NCI-H2081 treated with DMSO at 0.1 percent for 48 hours (cell line): ENCODE results near the gene PAH.

Experiments
- DNase-seq: peaks from one replicate; lab custom pipeline; 2025; lab: John Stamatoyannopoulos, UW

Gene PAH

DNA sequence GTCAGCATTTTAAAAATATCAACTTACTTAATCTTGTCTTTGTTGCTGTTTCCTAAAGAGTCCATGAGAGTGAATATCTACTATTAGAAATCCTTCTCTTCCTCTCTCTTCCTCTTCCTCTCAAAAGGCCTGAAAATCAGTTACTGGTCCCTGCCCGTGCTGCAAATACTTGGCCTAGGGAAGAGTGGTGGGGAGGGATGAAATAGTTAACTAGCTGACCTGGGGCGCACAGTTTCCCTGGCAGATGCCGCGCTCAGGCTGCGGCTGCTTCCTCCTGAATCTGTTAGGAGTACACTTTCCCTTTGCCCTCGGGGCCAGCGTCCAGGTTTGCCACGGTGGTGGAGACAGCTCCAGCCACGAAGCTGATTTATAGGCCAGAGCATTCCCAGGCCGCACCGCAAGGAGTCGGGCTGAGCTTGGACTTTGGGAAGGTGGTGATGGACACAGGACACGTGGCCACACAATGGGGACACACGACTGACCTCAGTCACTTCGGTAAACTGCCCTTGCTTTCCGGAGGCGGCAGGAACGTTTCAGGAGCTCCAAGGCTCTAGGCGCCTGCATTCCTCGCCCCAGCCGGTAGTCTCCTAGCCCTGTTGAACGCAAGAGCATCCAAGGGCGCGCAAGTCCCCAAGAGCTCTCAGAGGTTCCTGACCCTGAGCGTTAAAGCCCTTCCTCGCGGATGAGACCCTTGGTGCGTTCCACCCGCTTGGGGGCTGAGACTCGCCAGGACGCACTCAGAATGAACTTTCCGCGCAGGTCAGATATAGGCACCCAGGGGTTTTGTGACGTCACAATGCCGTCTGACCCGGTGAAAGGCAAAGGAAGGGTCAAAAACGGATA is 33.3 kb upstream of the PAH start:
- peak; percentile 50 for DNase-seq

DNA sequence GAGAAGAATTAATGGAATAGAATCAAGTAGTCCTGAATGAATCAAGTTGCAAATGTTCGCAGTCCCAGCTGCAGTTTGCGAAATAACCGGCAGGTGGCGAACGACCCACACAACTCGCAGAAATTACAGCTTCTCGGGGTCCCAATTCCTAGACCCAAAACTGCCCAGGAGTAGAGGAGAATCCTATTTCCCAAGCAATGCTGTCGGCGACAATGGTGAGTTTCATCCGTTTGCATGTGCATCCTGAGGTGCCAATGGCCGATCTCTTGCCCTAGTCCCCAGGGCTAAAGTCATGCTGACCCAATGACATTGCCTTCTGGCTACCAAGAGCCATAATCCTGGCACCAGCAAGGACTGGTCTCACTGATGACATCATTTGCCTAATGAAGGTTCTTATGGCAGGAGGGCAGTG is 31.9 kb upstream of the PAH start:
- no peak for DNase-seq

DNA sequence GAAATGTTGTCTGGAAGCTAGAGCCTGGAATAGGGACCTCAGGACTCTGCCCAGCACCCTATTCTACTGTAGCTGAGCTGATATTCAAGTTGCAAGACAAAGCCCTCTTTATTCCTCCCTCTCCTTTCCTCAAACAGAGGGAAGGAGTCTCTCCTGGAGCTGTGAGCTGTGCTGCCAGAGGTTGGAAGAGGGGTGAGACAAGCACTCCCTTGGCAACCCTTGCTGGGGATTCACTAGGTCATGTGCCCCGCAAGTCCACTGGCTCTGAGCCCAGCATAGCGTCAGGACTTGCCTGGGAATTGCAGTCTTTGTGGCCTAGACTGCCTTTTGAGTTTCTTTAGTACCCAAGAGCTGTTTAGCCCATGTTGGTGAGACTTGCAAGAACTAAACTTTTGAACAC is 29.0 kb upstream of the PAH start:
- no peak for DNase-seq

DNA sequence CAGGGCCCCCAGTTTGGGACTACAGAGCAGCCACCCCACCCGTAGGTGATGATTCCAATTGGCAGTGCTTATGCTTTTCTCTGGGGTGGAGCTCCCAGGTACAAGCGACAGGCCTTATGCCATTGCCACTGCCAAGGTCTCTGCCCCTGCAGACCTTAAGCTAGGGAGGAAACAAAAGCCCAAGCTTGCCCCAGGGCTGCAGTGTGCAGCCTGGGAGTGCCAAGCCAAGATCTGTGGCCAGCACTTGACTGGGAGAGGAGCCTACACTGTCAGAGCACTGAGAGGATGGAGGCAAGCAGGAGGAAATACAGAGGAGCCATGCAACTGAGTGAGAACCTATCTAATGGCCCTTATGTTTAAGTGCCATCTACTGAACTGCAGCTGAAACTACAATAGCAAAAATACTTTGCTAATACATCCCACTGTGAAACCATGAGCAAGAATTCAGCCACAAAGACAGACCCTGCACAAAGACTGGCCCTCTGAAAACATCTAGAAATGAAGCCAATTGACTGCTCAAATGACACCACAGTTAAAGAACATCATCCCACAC is 22.7 kb upstream of the PAH start:
- no peak for DNase-seq

DNA sequence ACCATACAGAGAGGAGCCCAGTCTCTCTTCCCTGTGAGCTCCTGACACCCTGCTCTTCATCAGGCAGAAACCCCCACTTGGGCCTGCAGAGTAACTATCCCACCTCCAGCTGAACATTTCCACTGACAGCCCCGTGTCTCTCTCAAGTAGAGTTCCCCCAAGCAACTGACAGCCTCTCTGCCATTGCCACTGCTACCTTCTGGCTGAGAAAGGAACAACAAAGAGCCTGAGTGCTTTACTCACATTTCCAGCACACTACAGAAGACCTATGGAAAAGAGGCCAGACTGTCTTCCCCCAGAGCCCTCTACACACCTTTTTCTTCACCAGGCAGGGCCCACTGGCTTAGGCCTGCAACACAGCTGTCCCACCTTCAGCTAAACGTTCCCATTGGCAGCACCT is 22.0 kb upstream of the PAH start:
- DNase-seq = no peak

DNA sequence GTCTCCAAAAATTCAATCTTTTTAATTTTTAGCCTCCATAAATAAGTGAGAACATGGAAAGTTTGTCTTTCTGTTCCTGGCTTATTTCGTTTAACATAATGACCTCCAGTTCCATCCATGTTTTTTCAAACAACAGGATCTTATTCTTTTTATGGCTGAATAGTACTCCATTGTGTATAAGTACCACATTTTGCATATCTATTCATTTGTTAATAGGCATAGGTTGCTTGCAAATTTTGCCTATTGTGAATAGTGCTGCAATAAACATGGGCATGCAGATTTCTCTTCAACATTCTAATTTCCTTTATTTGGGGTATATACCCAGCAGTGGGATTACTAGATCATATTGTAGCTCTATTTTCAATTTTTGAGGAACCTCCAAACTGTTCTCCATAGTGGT is 16.1 kb upstream of the PAH start:
- DNase-seq = no peak

DNA sequence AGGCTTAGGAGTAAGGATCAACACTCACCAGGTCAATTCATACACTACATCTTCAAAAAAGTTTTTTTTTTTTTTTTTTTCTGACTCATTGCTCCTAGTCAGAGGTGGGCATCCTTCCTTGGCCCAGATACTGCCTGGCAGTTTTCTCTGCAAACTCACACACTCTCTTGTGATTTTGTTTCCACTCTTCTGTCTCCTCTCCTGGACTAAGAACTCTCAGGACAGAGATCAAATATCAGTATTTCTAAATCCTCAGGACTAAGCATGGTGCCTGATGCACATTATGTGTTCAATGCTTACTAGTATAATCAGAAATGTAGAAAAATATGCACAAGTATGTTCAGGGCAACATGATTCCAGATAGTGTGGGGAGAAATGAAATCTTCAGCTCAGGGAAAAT is 10.2 kb upstream of the PAH start:
- no peak for DNase-seq

DNA sequence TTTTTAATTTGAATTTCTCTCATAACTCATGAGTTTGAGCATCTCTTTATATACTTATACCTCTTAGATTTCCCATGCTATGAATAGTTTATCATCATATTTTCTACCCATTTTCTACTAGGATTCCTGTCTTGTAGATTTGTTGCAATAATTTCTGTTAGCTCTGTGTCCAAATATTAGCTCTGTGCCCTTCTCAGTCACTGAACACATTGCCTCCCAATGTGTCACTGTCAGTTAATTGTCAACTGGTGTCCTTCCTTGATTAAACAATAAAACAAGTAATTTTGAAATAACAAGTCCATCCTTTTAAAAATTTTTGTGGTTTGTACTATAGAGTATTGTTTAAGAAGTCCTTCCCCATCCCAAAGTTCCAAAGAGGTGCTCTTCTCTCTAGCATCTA is 4.2 kb upstream of the PAH start:
- no peak for DNase-seq

DNA sequence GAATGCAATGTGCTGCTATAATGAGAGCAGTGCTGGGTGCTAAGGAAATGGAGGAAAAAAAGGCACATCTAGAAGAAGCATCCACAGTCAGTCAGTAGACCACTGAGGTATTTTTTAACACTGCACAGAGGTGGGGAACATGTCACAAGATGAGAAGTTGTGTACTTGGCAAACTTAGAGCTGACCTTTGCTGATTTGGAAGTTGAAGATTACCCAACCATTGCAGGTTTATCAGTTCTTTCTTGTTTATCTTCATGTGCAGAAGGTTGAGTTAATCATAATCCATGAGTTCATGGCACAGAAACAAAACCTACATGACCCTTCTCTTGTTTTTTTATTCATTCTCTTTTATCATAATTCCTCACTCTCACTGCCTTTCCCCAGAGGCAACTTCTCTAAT is 3.2 kb upstream of the PAH start:
- DNase-seq = no peak

DNA sequence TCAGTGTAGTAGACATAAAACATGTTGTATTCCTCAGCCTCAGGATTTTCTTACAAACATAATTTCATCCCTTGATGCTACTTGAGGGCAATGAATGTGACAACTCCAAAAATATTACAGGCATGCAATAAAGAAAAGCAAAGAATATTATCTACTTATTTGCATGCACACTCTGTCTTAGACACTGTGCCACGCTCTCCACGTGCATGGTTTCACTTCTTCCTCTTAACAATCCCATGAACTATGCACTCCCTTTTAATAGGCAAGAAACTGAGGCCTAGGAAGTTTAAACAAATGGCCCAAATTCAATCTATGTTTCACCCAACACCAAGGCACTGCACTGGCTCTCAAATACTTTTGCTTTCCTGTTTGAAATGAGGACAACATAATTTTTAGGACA is 1.8 kb upstream of the PAH start:
- no peak for DNase-seq

DNA sequence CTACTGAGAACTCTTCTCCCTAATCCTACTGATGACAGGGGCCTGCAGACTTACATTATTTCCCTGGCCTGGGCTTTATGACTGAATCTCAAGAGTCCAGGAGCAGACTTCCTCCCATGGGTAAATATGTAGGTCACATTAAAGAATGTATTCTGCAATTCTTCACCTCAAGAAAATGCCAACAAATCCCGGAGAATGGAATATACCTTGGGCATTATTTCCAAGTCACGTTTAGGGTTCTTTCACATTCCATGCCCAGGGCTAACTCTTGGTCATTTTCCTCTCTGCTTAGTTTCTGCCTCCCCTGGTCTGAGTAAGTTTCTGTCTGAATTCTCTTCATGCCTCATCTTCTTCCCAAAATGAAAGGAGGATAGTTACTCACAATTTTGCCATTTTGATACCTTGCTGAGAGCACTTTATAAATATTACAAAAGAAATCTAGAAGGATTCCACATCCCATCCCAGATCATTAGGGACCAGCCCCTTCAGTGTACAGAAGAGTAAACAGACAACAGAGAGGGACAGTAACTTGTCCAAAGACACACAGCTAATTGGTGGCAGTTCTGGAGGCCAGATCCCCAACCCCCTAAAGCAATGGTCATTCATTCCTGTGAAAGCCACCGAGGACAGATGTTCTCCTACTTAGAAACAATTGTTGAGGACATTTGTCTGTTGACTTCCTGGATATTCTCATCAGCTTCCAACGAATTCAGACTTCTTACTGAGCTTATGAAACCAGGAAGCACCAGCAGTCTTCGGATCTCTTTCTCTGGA is 605 bp downstream of the PAH start:
- DNase-seq = no peak

DNA sequence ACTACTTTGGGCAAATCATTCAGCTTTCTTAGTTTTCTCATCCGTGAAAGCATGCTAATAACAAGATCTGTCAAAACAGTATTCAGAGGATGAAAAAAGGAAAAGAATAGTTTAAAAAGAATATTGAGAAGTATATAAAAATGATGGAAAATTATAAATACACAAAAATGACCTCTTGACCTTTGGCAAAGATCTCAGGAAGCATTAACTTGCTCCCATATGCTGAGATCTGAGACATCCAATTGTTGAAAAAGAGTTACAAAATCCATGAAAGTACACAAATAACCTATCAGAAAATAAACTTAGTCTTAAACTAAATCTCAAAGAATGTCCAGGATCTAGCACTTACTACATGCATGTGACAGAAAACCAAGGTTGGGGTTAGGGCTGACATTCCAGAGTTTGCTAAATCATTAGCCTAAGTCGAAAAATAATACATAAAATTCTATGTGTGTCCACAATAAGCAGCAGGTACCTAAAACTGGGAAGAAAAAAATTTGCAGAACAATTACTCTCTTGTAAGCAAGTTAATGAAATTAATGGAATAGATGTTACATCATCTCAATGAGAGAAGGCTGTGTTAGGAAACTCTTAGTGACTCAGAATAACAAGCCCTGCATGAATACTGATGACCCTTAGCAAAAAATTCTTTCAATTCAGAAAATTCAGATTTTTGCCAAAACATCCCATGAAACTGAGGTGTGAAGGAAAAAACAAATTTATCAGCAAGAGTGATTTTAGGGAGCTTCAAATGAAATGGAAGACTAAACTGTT is 3.4 kb downstream of the PAH start:
- no peak for DNase-seq

DNA sequence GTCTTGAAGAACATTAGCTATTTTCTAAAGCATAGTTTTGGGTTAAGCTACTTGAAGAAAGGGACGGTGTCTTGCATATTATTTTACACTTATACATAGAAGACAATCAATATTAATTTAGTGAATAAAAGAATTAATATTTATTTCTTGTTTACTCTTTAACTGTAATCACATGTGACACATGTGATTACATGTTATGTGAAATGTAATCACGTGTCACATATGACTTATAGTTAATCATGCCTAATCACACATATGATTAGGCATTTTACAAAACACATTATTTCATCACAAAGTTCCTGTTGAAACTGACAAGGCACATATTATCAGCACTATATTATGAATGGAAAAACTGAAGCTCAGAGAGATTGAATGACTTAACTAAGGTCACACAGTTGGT is 4.8 kb downstream of the PAH start:
- DNase-seq = no peak

DNA sequence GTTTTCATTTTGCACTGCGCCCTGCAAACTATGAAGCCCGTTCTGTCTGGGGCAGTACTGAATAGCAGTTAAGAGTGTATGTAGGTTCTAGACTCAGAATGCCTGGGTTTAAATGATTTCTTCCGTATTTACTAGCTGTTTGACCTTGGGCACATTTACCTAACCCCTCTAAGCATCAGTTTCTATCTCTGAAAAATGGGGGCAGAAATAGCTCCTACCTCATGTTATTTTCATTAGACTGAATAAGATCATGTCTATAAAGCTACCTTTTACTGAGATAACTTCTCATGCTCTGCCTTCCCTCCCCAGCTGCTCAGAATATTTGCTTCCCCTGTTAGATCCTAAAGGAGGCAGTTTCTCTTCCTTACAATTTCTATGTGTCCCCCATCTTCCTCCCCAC is 5.7 kb downstream of the PAH start:
- no peak for DNase-seq

DNA sequence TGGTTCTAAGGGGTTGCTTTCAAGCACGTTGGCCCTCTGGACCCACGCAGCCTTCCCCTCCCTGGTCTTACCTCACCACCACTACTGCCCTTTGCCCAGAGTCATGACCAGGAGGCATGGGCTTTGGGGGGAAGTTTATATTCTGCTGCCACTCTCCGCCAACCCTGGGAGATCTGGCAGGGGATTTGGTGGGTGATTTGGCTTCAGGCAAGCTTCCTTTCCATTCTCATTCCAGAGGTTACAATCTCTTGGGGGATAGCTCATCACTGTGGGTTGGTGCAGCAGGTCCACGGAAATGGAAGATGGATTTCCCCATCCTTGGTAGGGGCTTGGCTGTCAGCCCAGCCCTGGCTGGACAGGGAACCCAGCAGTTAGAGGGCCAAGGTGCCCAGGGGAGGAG is 6.3 kb downstream of the PAH start:
- no peak for DNase-seq

DNA sequence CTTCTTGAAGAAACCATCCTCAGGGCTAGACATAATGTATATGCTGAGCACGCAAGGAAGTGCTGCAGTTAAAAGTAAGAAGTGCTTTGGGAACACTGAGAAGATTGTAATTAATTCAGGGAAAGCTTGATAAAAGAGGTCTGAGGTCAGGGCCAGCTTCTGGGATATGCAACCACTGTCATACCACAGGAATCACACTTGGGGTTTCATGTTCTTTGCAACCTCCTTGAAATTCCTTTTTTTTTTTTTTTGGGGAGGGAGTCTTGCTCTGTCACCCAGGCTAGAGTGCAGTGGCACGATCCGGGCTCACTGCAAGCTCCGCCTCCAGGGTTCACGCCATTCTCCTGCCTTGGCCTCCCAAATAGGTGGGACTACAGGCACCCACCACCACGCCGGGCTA is 6.9 kb downstream of the PAH start:
- DNase-seq = no peak

DNA sequence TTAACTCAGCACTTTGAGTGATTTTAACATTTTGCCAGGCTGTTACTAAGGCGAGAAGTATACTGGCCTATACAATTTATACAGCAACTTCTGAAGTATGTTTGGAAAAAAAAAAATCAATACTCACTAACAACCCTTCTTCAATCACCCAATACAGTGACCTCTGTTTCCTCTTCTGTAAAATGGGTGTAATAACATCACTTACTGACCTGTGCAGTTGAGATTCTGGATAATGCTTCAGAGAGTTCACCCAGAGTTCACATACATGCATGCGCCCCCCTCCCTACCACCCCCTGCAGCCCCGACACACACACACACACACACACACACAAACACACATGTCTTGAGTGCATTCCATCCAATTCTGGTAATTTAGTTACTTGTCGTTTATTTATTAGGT is 9.1 kb downstream of the PAH start:
- no peak for DNase-seq

DNA sequence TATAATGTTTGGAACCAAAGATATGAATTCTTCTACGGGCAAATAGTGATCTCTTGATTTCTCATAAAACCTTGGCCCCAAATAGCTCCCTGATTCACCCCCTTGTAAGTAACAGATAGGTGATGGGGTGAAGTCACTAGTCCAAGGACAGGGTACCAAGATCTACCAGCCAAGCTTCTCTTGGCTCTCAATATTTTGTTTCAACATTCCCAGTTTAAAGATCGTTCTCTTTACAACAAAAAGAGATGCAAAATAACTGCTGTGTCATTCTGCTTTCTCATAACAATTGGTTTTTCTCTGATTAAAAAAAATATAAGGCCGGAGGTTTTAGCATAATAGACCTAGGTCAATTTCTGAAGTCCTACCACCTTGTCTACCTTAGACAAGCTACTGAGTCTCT is 11.8 kb downstream of the PAH start:
- DNase-seq = no peak

DNA sequence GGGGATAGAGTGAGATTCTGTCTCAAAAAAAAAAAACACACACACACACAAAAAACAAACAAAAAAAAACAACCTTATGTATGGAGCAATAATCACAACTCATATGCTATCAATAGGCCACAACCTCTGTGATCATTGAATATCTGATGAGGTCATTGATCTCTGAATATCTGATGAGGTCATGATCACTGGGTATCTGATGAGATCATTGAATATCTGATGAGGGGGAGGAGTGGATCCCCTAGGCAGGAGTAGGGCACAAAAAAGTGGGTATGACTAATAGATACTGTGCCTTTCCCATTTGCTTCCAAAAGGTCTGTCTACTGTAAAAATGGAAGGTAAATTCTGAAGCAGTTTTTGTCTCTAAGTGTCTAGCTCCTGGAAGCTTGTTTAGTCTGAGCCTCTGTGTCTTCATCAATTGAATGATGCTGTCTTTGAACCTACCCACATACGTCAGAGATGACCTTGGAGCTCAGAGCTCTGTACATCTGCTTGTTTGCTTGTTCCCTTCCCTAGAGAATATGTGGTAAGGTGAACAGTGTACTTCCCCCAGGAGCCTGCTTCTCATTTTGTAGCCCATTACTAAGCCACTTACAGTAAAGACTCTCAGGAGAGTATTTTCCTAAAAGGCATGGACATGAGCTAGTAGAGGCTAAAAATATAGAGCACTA is 13.6 kb downstream of the PAH start:
- no peak for DNase-seq

DNA sequence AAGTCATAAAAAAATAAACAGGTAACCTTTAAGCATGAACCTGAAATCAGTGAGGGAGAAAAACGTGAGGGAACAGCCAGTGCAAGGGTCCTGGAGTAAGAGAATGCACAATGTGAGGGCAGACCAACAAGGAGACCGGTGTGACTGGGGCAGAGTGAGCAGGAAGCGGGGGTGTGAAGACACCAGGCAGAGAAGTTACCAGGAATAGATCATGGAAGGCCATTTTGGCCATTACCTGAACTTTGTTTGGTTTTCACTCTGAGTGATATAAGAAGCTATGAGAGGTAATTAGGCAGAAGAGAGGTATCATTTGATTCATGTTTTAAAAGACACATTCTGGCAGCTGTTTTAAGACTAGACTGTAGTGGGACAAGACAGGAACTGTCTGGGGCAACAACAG is 15.0 kb downstream of the PAH start:
- DNase-seq = no peak

DNA sequence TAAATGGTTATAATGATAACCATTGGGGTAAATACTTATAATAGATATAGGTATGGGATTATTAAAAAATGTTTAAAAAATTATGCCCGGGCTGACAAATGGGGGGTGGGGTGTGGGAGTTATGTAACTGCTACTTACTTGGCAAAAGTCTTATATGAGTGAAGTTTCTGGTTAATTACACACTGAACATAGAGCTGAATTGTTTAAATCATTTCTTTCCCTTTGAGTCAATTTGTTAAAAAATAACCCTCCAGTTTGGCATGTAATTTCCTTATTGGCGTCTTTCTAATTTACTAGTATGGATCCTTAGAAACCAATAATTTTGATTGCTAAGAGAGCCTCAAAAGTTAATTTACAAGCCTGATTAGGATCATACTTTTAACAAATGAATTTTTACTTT is 16.7 kb downstream of the PAH start:
- DNase-seq = no peak

DNA sequence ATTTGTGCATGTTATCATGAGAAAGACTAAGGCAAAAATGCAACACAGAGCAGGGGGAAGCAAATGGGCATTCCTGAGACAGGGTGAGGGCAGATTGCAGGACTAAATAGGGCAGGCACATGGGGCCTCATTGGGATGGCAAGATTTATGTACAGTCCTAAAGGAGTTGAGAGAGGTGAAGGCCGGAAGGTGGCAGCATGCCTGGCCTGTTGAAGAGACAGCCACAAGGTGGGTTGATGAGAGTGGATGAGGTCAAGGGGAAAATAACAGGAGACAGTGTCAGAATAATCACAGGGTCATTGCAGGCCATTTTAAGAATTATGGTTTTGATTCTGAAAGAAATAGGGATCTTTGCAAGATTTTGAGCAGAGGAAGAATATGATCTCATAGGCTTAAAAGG is 21.0 kb downstream of the PAH start:
- no peak for DNase-seq
